ENCODE results near the gene C1orf53. TPM values are rescaled to one million over a fixed set of nuclear protein-coding genes. Genes with fewer than 3 reads are reported as not detected.

C1orf53 gene
- 5.1 and 15.4 TPM in 2 replicates for total RNA-seq

DNA sequence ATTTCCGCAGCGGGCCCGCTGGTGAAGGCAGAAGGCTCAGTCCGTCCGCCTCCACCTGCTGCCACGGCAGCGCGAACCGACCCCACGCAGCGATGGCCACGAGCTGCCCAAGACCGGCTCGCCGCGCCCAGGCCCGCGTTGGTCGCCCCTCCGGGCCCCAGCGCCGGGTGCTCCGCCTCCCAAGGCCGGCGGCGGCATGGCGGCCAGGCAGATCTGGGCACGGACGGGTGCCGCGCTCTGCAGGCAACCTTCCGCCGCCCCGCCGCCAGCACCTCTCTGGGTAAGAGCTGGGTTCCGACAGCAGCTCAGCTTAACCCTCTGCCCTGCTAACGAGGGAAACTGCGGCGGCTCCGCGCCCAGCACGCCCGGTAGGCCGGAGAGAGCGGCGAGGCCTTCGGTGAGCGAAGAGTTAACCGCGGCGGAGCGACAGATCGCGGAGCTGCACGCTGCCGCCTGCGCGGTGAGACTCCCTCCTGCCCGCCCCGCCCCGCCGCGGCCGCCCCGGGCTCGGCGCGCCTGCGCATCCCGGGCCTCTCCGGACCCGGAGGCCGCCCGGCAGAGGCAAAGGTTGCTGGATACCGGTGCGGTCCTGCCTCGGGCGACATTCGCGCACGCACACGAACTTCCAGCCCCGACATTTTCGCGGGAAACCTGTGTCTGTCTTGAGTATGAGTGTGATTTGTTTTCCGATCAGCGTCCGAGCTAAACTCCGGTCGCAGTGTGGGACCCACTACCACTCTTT lies at the start of gene C1orf53:
TSS of gene C1orf53 (plus strand) at position 177 of the 742 bp plus-strand sequence. CDS start at position 197, 20 bp downstream.

Other genes starting within 250 kb of the C1orf53 start
- 1.1 and 1.4 TPM in 2 replicates for gene DENND1B, start 127.2 kb upstream of the C1orf53 start, total RNA-seq
- gene LHX9, start 14.7 kb downstream of the C1orf53 start, total RNA-seq: 0.10 and 0.12 TPM in 2 replicates